K562 (cell line): Measurements from ENCODE around the gene IL4R. TPM values are rescaled to one million over a fixed set of nuclear protein-coding genes. Genes with fewer than 3 reads are reported as not detected.

ENCODE experiments used
- ATAC-seq: fragments of 200-7000 bp; cut with Tn5 transposase; 3 replicates; pipeline ENCODE4 v1.9.1; 2020; ENCODE audit warnings: moderate library complexity
- Bru-seq: library from RNA; stranded (reverse); fragments of 400-500 nt; gene quantifications from one replicate; lab custom pipeline; 2021; lab: Mats Ljungman, UMichigan
- BruChase-seq, 2 experiments: library from RNA; stranded (reverse); fragments of 400-500 nt; gene quantifications; one replicate each; lab custom pipeline; 2021; lab: Mats Ljungman, UMichigan
- BruUV-seq: library from RNA; stranded (reverse); fragments of 400-500 nt; replicated peaks from 2 replicates; lab custom pipeline; 2021; lab: Mats Ljungman, UMichigan
- CTCF ChIA-PET: fragments of 300-600 bp; formaldehyde crosslinking; extraction: SDS; loops from one replicate; lab custom pipeline; 2021; ENCODE audit warnings: low intra/inter-chr PET ratio; lab: Yijun Ruan, JAX
- POLR2A ChIA-PET: fragments of 300-600, 350-650 bp; sonication (Branson Sonifier 250); formaldehyde crosslinking; extraction: SDS; loops from one replicate; lab custom pipeline; 2021; ENCODE audit warnings: antibody characterized with exemption, inconsistent platforms; lab: Yijun Ruan, JAX
- DNase-seq, 4 experiments: peaks; one replicate each; pipeline versions ENCODE4 v3.0.0 to v3.0.0-alpha.2; 2011 to 2018; ENCODE audit warnings: low spot score in 3 of 4, mixed read lengths in 3 of 4; ENCODE audit errors: extremely low read depth in 1 of 4
- FAIRE-seq: peaks from 2 replicates; lab custom pipeline; 2011; peaks lifted over from hg19 to GRCh38; lab: Jason Lieb, UNC
- H2AFZ ChIP-seq: 2 replicates; pipeline ENCODE4 v1.6.0; 2011; ENCODE audit warnings: low read depth, low read length, control low read depth, inconsistent platforms
- H3K27ac ChIP-seq: fragments of 200-600 bp; 3 replicates; pipeline ENCODE4 v1.8.0; 2011; ENCODE audit warnings: low read depth, mild to moderate bottlenecking, control low read depth, inconsistent platforms, low read length, moderate library complexity, mixed read lengths; ENCODE audit errors: extremely low read depth
- H3K27me3 ChIP-seq, 2 experiments: fragments of 300-600 bp in 1 of 2; 2 replicates in 1 of 2; 3 replicates in 1 of 2; pipeline versions ENCODE4 v1.6.0 to v1.8.0; 2011; ENCODE audit warnings: inconsistent platforms in 2 of 2, low read length in 2 of 2, mild to moderate bottlenecking in 1 of 2, mixed read lengths in 1 of 2, moderate library complexity in 1 of 2; ENCODE audit not compliant: control insufficient read depth in 2 of 2, insufficient read depth in 2 of 2
- H3K36me3 ChIP-seq: fragments of 300-600 bp; 3 replicates; pipeline ENCODE4 v1.8.0; 2011; ENCODE audit warnings: mild to moderate bottlenecking, low read length, inconsistent platforms; ENCODE audit not compliant: control insufficient read depth, insufficient read depth
- H3K4me1 ChIP-seq, 2 experiments: fragments of 200-600 bp in 1 of 2; replicated peaks in 1 of 2; 2 replicates in 1 of 2; 3 replicates in 1 of 2; pipeline versions ENCODE4 v1.5.1 to v1.8.0; 2011; ENCODE audit warnings: inconsistent platforms in 2 of 2, low read length in 2 of 2, mild to moderate bottlenecking in 1 of 2, mixed read lengths in 1 of 2, moderate library complexity in 1 of 2; ENCODE audit not compliant: control insufficient read depth in 2 of 2, insufficient read depth in 2 of 2
- H3K4me2 ChIP-seq: 2 replicates; pipeline ENCODE4 v1.6.1; 2011; ENCODE audit warnings: low read length, control low read depth, inconsistent platforms, mixed read lengths; ENCODE audit not compliant: insufficient read depth
- H3K4me3 ChIP-seq: fragments of 200-600 bp; sonication (generic), shearing (Covaris generic); 2 replicates; pipeline ENCODE4 v1.5.1; 2016; ENCODE audit warnings: control low read depth, inconsistent platforms
- H3K79me2 ChIP-seq: fragments of 200-600 bp; 3 replicates; pipeline ENCODE4 v1.8.0; 2011; ENCODE audit warnings: low read length, inconsistent platforms; ENCODE audit not compliant: control insufficient read depth, insufficient read depth
- H3K9ac ChIP-seq, 2 experiments: 2 replicates each; pipeline versions ENCODE4 v1.6.0 to v1.6.1; 2011; ENCODE audit warnings: low read depth in 2 of 2, low read length in 2 of 2, control low read depth in 1 of 2, inconsistent platforms in 1 of 2, mild to moderate bottlenecking in 1 of 2, mixed read lengths in 1 of 2; ENCODE audit not compliant: insufficient read depth in 1 of 2
- H3K9me1 ChIP-seq: one replicate; pipeline ENCODE4 v1.6.0; 2011; ENCODE audit warnings: inconsistent platforms, mild to moderate bottlenecking, low read length, moderate library complexity; ENCODE audit not compliant: control insufficient read depth, insufficient read depth
- H3K9me3 ChIP-seq: replicated peaks from 2 replicates; pipeline ENCODE4 v1.5.1; 2011; ENCODE audit warnings: low read depth, low read length, inconsistent platforms; ENCODE audit not compliant: control insufficient read depth, insufficient read depth
- H4K20me1 ChIP-seq: replicated peaks from 2 replicates; pipeline ENCODE4 v1.6.1; 2011; ENCODE audit warnings: low read length, inconsistent platforms, mixed read lengths; ENCODE audit not compliant: control insufficient read depth, insufficient read depth
- BRF2 ChIP-seq: IDR thresholded peaks from 3 replicates; pipeline ENCODE4 v1.6.1; 2011; ENCODE audit warnings: borderline replicate concordance, mild to moderate bottlenecking; ENCODE audit not compliant: insufficient read length, insufficient read depth
- CXXC5 ChIP-seq: fragments of 250-450 bp; sonication (Bioruptor Pico); IDR thresholded peaks from 2 replicates; pipeline ENCODE4 v1.8.0; 2022; ENCODE audit warnings: inconsistent platforms, mild to moderate bottlenecking, moderate library complexity
- EWSR1 ChIP-seq: fragments of 450-650 bp; IDR thresholded peaks from 2 replicates; pipeline ENCODE4 v1.6.1; 2018; ENCODE audit warnings: borderline replicate concordance, mild to moderate bottlenecking, low read depth, moderate library complexity; ENCODE audit not compliant: partially characterized antibody
- HDAC6 ChIP-seq: IDR thresholded peaks from 2 replicates; pipeline ENCODE4 v1.6.1; 2012; ENCODE audit warnings: low read depth, mild to moderate bottlenecking, control low read depth, inconsistent platforms, low read length, moderate library complexity
- RBBP5 ChIP-seq: fragments of 200-600 bp; sonication (generic); IDR thresholded peaks from 2 replicates; pipeline ENCODE4 v1.6.1; 2012; ENCODE audit warnings: borderline replicate concordance, mild to moderate bottlenecking, low read length, control low read depth, inconsistent platforms; ENCODE audit not compliant: insufficient read depth, poor library complexity, severe bottlenecking
- SMC3 ChIP-seq: conservative IDR thresholded peaks from 2 replicates; pipeline ENCODE4 v1.6.1; 2011; ENCODE audit warnings: low read depth, low read length, improper control_type of control experiment; ENCODE audit not compliant: insufficient read depth
- TCF3 ChIP-seq: sonication (generic); formaldehyde crosslinking; IDR thresholded peaks from 2 replicates; pipeline ENCODE4 v1.4.0; 2020; ENCODE audit warnings: mild to moderate bottlenecking, missing genetic modification reagents
- UBTF ChIP-seq, 2 experiments: IDR thresholded peaks; 2 replicates each; pipeline ENCODE4 v1.6.1; 2012; ENCODE audit warnings: improper control_type of control experiment in 2 of 2, low read depth in 2 of 2, low read length in 2 of 2, borderline replicate concordance in 1 of 2
- VEZF1 ChIP-seq: fragments of 200-800 bp; sonication (Bioruptor generic); IDR thresholded peaks from 2 replicates; pipeline ENCODE4 v1.6.1; 2017; ENCODE audit warnings: missing genetic modification characterization, missing compliant biosample characterization
- WGBS: fragments of 100-300 bp; shearing (Covaris generic); methylation state at CpG from one replicate; pipeline ENCODE4 v1.1.6; 2016; ENCODE audit warnings: low coverage, mixed read lengths; ENCODE audit not compliant: insufficient coverage; ENCODE audit errors: missing lambda C conversion rate; 5-methylcytosine and 5-hydroxymethylcytosine counted together
- in situ Hi-C: fragments of 300-500 bp; cut with MboI; formaldehyde crosslinking; loops from 4 replicates; pipeline ENCODE4 v1.15.0; 2018; ENCODE audit warnings: inconsistent platforms, mixed read lengths
- intact Hi-C: fragments of 100-400 bp; cut with micrococcal nuclease; formaldehyde crosslinking; loops from 2 replicates; pipeline ENCODE4 v1.14.2; 2022
- long read RNA-seq, 3 experiments: library from polyadenylated mRNA in 2 of 3; library from RNA in 1 of 3; unstranded in 2 of 3; stranded (forward) in 1 of 3; transcript quantifications; one replicate each; pipeline ENCODE4 v2.0.0, GENCODE V29; 2019 to 2022
- polyA minus RNA-seq, 3 experiments: library from RNA; depleted of rRNA, polyadenylated mRNA; stranded (reverse); fragments of >200 nt; gene quantifications; 2 replicates each; pipeline ENCODE4 v1.2.3, GENCODE V29; 2011
- polyA plus RNA-seq, 8 experiments: library from polyadenylated mRNA; depleted of rRNA in 4 of 8; stranded (reverse) in 5 of 8; unstranded in 3 of 8; fragments of >200 nt; fragmentation: Nextera tagmentation in 2 of 8; fragmentation: Illumina TruSeq in 1 of 8; extraction: Ambion mirVana in 2 of 8; extraction: Trizol in 1 of 8; gene quantifications; 2 replicates each; pipeline versions ENCODE4 v1.2.1 to v1.2.3, GENCODE V29; 2011 to 2014; ENCODE audit warnings: inconsistent platforms in 1 of 8, missing spikeins in 1 of 8
- total RNA-seq, 7 experiments: library from RNA; depleted of rRNA in 6 of 7; stranded (reverse); fragments of >200 nt in 6 of 7; fragmentation: Illumina TruSeq in 2 of 7; extraction: Trizol in 2 of 7; gene quantifications; 2 replicates each; pipeline versions ENCODE4 v1.2.1 to v1.2.3, GENCODE V29; 2011 to 2021; ENCODE audit warnings: low replicate concordance in 1 of 7

IL4R gene
- 7.2 and 21.7 TPM in 2 replicates for total RNA-seq (2011; cell fraction: chromatin; rRNA removed; ENCODE audit: low replicate concordance)
- 11.1 and 17.7 TPM in 2 replicates for total RNA-seq (2011; cell fraction: nucleolus; rRNA removed)
- 10.4 and 11.7 TPM in 2 replicates for total RNA-seq (2011; cell fraction: nucleoplasm; rRNA removed)
- total RNA-seq (2014; rRNA removed) (3.3 and 3.5 TPM in 2 replicates), total RNA-seq (2014; rRNA removed; fragmentation: Illumina TruSeq; extraction: Trizol) (1.9 and 2.4 TPM in 2 replicates), total RNA-seq (2015; rRNA removed; fragmentation: Illumina TruSeq; extraction: Trizol) (3.3 and 3.8 TPM in 2 replicates), total RNA-seq (2021) (5.2 and 5.5 TPM in 2 replicates), polyA plus RNA-seq (2011; rRNA removed) (5.8 and 6.2 TPM in 2 replicates), polyA plus RNA-seq (2014; fragmentation: Illumina TruSeq; extraction: Trizol) (3.9 and 4.1 TPM in 2 replicates), polyA plus RNA-seq (2014; fragmentation: Nextera tagmentation; extraction: Ambion mirVana) (under 1 TPM; 0.17 to 0.38 TPM), polyA plus RNA-seq (2014; rRNA removed) (3.0 and 3.3 TPM in 2 replicates), polyA minus RNA-seq (2011; rRNA and poly(A)+ RNA removed) (5.1 and 6.8 TPM in 2 replicates), Bru-seq, nascent RNA (percentile 46 among the genes with signal in this experiment), BruChase-seq, experiment 1, labeled RNA remaining after a 2-hour chase (percentile 42 among the genes with signal in this experiment), BruChase-seq, experiment 2, labeled RNA remaining after a 6-hour chase (percentile 41 among the genes with signal in this experiment)
- polyA plus RNA-seq (2011; cell fraction: cytosol; rRNA removed) = 6.4 and 8.7 TPM in 2 replicates
- polyA plus RNA-seq (2011; cell fraction: nucleus; rRNA removed) = 5.5 and 7.6 TPM in 2 replicates
- 4.9 and 5.9 TPM in 2 replicates for polyA plus RNA-seq (2012)
- 3.2 and 7.3 TPM in 2 replicates for polyA minus RNA-seq (2011; cell fraction: cytosol; rRNA and poly(A)+ RNA removed)
- 6.9 and 9.8 TPM in 2 replicates for polyA minus RNA-seq (2011; cell fraction: nucleus; rRNA and poly(A)+ RNA removed)
- long read RNA-seq, experiment 1, partial matches to known transcripts = 0 of 4 reads
- long read RNA-seq, experiment 1, other reads (novel, unspliced or antisense) = 2 of 4 reads
- long read RNA-seq, experiment 2 = 0 reads
- long read RNA-seq, experiment 3 = 0 reads

GRCh38 chr16:27313422-27314160 lies at the start of gene IL4R:
Gene IL4R, plus strand, starts transcription at chr16:27313974. Its CDS starts 26,230 bp downstream, at chr16:27340204.
- in situ Hi-C loops (no loop called here), intact Hi-C loops (no loop called here)
- H3K79me2 ChIP-seq = no peaks in the 10 kb centered on the region
- no peaks in the 10 kb centered on the region for H3K36me3 ChIP-seq
- H2AFZ ChIP-seq = peak within 1 kb of the TSS; percentile 82
- BruUV-seq = no TSS peak
- FAIRE-seq = no peak
- no peak within 1 kb of the TSS for H3K27ac ChIP-seq
- peaks cover 4% of the 10 kb centered on the region; the same call in 1 of the 2 replicates for H4K20me1 ChIP-seq
- peak within 1 kb of the TSS; percentile 50 for H3K4me3 ChIP-seq
- peak; percentile 46 to 67 (median 63) for DNase-seq
- under 1% methylated on average over 28 of the region's 85 CpGs for WGBS
- no peaks in the 10 kb centered on the region for H3K9me3 ChIP-seq
- H3K4me1 ChIP-seq = peaks cover 4 to 14% of the 10 kb centered on the region in 2 experiments; a peak in 4 of 5 replicates
- H3K27me3 ChIP-seq = peaks cover 23 to 50% of the 10 kb centered on the region in 2 experiments; a peak in 4 of 5 replicates
- no peaks in the 10 kb centered on the region for H3K9me1 ChIP-seq
- ChIA-PET CTCF (no interaction called here), POLR2A (interaction anchor here (1.2 kb wide), 1 partner anchor 7 kb away, joined by 3 read pairs; no protein-coding TSS in a partner anchor)
- peak; percentile 74 for ATAC-seq
- H3K9ac ChIP-seq = peak within 1 kb of the TSS in 1 of 2 experiments; percentile 90; a peak in 2 of 4 replicates
- peak within 1 kb of the TSS; percentile 57; the same call in 1 of the 2 replicates for H3K4me2 ChIP-seq
- TF ChIP-seq EWSR1 = no peak
- TF ChIP-seq SMC3 = no peak
- TF ChIP-seq VEZF1 = peak; percentile 9; the same call in 1 of the 2 replicates
- TF ChIP-seq RBBP5 = peak; percentile 41
- TF ChIP-seq UBTF (IDR thresholded peaks at IDR 0.05; ENCODE audit: borderline replicate concordance in 1 of 2, low read depth in 2 of 2, low read length in 2 of 2) = 0 out of 4 replicates have a peak, but pooled peaks of 1 of the 2 experiments have one; percentile 46
- TF ChIP-seq CXXC5 (CRISPR knock-in tag) = 0 out of 2 replicates have a peak, but pooled peaks have one; percentile 18
- TF ChIP-seq TCF3 = peak; percentile 13; the same call in 1 of the 2 replicates
- no peak for TF ChIP-seq HDAC6
- no peak for TF ChIP-seq BRF2
